ENCODE data around the gene NPIPA8. TPM values are rescaled to one million over a fixed set of nuclear protein-coding genes. Genes with fewer than 3 reads are reported as not detected.
"Not testable (repeated sequence)": the region's sequence is repeated elsewhere in the genome, so short reads cannot be mapped to it uniquely, and the experiment has no call there.

The NPIPA8 gene
- total and polyA plus RNA-seq, 9 of the 15 experiments (the other 6 are each of a cell fraction or from before 2014, with no cell fraction given), result 1.8 to 28.9 (median 10.9) TPM

DNA sequence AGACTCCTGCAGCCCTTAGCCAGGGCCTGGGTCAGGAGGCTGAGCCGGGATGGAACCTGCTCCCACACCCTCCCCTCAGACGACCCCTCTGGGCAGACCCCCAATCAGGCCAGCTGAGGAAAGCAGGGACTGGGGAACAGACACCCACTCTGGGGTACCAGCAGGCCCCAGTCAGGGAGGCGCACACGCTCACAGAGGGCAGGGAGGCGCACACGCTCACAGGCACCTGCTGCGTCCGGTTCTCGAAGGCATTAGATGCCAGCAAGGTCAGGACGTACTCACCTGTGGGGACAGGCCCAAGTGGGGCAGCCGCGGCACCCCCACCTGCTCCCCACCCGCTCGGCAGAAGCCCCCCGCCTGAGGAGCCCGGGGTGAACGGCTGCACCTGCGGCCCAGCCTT lies 8.1 kb upstream of the NPIPA8 start:
- H3K4me2 ChIP-seq (ENCODE audit: insufficient read depth, low read length); CTCF ChIA-PET (ENCODE audit: low intra/inter-chr PET ratio); in situ Hi-C loops (cut with MboI); H3K27ac ChIP-seq (ENCODE audit: extremely low read depth, low read depth, low read length); H3K9ac ChIP-seq (ENCODE audit: insufficient read depth in 1 of 2, low read depth in 2 of 2, low read length in 2 of 2); H3K36me3 ChIP-seq (ENCODE audit: control insufficient read depth, insufficient read depth, low read length); BruUV-seq (replicated peaks); FAIRE-seq; H4K20me1 ChIP-seq (replicated peaks; ENCODE audit: control insufficient read depth, insufficient read depth, low read length); H3K4me3 ChIP-seq; DNase-seq (ENCODE audit: extremely low read depth in 1 of 4, low spot score in 3 of 4); H3K9me3 ChIP-seq (replicated peaks; ENCODE audit: control insufficient read depth, insufficient read depth, low read depth, low read length); H2AFZ ChIP-seq (ENCODE audit: low read depth, low read length); ATAC-seq; H3K79me2 ChIP-seq (ENCODE audit: control insufficient read depth, insufficient read depth, low read length); H3K4me1 ChIP-seq (replicated peaks in 1 of 2; ENCODE audit: control insufficient read depth in 2 of 2, insufficient read depth in 2 of 2, low read length in 2 of 2); intact Hi-C loops (cut with micrococcal nuclease); H3K27me3 ChIP-seq (ENCODE audit: control insufficient read depth in 2 of 2, insufficient read depth in 2 of 2, low read length in 2 of 2); H3K9me1 ChIP-seq (ENCODE audit: control insufficient read depth, insufficient read depth, low read length); POLR2A ChIA-PET: not testable (repeated sequence)
- WGBS (ENCODE audit: insufficient coverage, low coverage, missing lambda C conversion rate), result no CpG with 5 or more reads among the region's 18 CpGs

DNA sequence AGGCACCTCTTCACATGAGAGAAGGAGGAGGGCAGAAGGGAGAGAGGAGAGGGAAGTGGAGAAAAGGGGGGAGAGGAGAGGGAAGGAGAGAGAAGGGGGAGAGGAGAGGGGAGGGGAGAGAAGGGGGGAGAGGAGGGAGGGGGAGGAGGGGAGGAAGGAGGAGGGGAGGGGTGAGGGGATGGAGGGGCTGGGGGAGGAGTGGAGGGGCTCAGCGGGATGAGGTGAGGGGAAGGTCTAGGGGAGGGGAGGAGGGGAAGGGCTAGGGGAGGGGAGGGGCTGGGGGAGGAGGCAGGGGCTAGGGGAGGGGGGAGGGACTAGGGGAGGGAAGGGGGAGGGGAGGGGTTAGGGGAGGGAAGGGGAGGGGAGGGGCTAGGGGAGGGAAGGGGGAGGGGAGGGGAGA lies 5.5 kb upstream of the NPIPA8 start:
- no CpG with 5 or more reads among the region's 1 CpG for WGBS (ENCODE audit: insufficient coverage, low coverage, missing lambda C conversion rate)
- DNase-seq (ENCODE audit: extremely low read depth in 1 of 4, low spot score in 3 of 4); H3K27ac ChIP-seq (ENCODE audit: extremely low read depth, low read depth, low read length); H3K4me1 ChIP-seq (replicated peaks in 1 of 2; ENCODE audit: control insufficient read depth in 2 of 2, insufficient read depth in 2 of 2, low read length in 2 of 2); POLR2A ChIA-PET; H3K9me1 ChIP-seq (ENCODE audit: control insufficient read depth, insufficient read depth, low read length); FAIRE-seq; in situ Hi-C loops (cut with MboI); BruUV-seq (replicated peaks); H3K36me3 ChIP-seq (ENCODE audit: control insufficient read depth, insufficient read depth, low read length); ATAC-seq; H2AFZ ChIP-seq (ENCODE audit: low read depth, low read length); H3K79me2 ChIP-seq (ENCODE audit: control insufficient read depth, insufficient read depth, low read length); CTCF ChIA-PET (ENCODE audit: low intra/inter-chr PET ratio); H3K9me3 ChIP-seq (replicated peaks; ENCODE audit: control insufficient read depth, insufficient read depth, low read depth, low read length); H3K9ac ChIP-seq (ENCODE audit: insufficient read depth in 1 of 2, low read depth in 2 of 2, low read length in 2 of 2); H3K4me3 ChIP-seq; H3K27me3 ChIP-seq (ENCODE audit: control insufficient read depth in 2 of 2, insufficient read depth in 2 of 2, low read length in 2 of 2); H4K20me1 ChIP-seq (replicated peaks; ENCODE audit: control insufficient read depth, insufficient read depth, low read length); H3K4me2 ChIP-seq (ENCODE audit: insufficient read depth, low read length); intact Hi-C loops (cut with micrococcal nuclease): not testable (repeated sequence)

- H3K27me3 ChIP-seq (ENCODE audit: control insufficient read depth in 2 of 2, insufficient read depth in 2 of 2, low read length in 2 of 2); ATAC-seq; FAIRE-seq; in situ Hi-C loops (cut with MboI); H3K36me3 ChIP-seq (ENCODE audit: control insufficient read depth, insufficient read depth, low read length); H3K9me1 ChIP-seq (ENCODE audit: control insufficient read depth, insufficient read depth, low read length); H3K4me1 ChIP-seq (replicated peaks in 1 of 2; ENCODE audit: control insufficient read depth in 2 of 2, insufficient read depth in 2 of 2, low read length in 2 of 2); intact Hi-C loops (cut with micrococcal nuclease); H3K9ac ChIP-seq (ENCODE audit: insufficient read depth in 1 of 2, low read depth in 2 of 2, low read length in 2 of 2); POLR2A ChIA-PET; H2AFZ ChIP-seq (ENCODE audit: low read depth, low read length); H3K27ac ChIP-seq (ENCODE audit: extremely low read depth, low read depth, low read length); H3K79me2 ChIP-seq (ENCODE audit: control insufficient read depth, insufficient read depth, low read length); H4K20me1 ChIP-seq (replicated peaks; ENCODE audit: control insufficient read depth, insufficient read depth, low read length); H3K9me3 ChIP-seq (replicated peaks; ENCODE audit: control insufficient read depth, insufficient read depth, low read depth, low read length); CTCF ChIA-PET (ENCODE audit: low intra/inter-chr PET ratio); BruUV-seq (replicated peaks); H3K4me3 ChIP-seq; H3K4me2 ChIP-seq (ENCODE audit: insufficient read depth, low read length); DNase-seq (ENCODE audit: extremely low read depth in 1 of 4, low spot score in 3 of 4): not testable (repeated sequence)
- no CpG with 5 or more reads among the region's 28 CpGs for WGBS (ENCODE audit: insufficient coverage, low coverage, missing lambda C conversion rate)
These were observed 5.0 kb upstream of the NPIPA8 start for GRCh38 chr16:18341417-18341960.

DNA sequence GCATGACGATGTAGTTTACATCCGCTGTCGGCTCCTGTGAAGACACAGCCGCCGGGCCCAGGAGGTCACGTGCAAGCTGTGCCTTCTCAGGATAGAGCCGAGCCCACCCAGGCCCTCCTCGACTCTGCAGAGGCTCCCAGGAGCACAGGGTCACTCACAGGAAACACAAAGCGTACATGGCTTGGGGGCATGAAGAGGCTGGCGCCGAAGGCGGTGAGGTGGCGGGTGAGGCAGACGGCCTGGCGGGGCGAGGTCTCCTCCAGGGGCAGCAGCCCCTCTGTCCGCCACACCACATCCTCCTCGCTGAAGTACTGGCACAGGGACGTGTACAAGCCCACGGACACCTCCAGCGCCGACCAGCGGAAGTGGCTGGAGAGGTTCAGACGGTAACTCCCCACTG lies 2.7 kb upstream of the NPIPA8 start:
- H3K9ac ChIP-seq (ENCODE audit: insufficient read depth in 1 of 2, low read depth in 2 of 2, low read length in 2 of 2); H2AFZ ChIP-seq (ENCODE audit: low read depth, low read length); intact Hi-C loops (cut with micrococcal nuclease); H3K36me3 ChIP-seq (ENCODE audit: control insufficient read depth, insufficient read depth, low read length); H3K9me3 ChIP-seq (replicated peaks; ENCODE audit: control insufficient read depth, insufficient read depth, low read depth, low read length); H4K20me1 ChIP-seq (replicated peaks; ENCODE audit: control insufficient read depth, insufficient read depth, low read length); H3K27ac ChIP-seq (ENCODE audit: extremely low read depth, low read depth, low read length); CTCF ChIA-PET (ENCODE audit: low intra/inter-chr PET ratio); POLR2A ChIA-PET; DNase-seq (ENCODE audit: extremely low read depth in 1 of 4, low spot score in 3 of 4); H3K4me3 ChIP-seq; H3K79me2 ChIP-seq (ENCODE audit: control insufficient read depth, insufficient read depth, low read length); ATAC-seq; in situ Hi-C loops (cut with MboI); H3K4me2 ChIP-seq (ENCODE audit: insufficient read depth, low read length); H3K4me1 ChIP-seq (replicated peaks in 1 of 2; ENCODE audit: control insufficient read depth in 2 of 2, insufficient read depth in 2 of 2, low read length in 2 of 2); BruUV-seq (replicated peaks); FAIRE-seq; H3K27me3 ChIP-seq (ENCODE audit: control insufficient read depth in 2 of 2, insufficient read depth in 2 of 2, low read length in 2 of 2); H3K9me1 ChIP-seq (ENCODE audit: control insufficient read depth, insufficient read depth, low read length): not testable (repeated sequence)
- 20% methylated on average over 1 of the region's 24 CpGs for WGBS (ENCODE audit: insufficient coverage, low coverage, missing lambda C conversion rate)

Data from K562 (cell line).